Pancreas (tissue), 10 donors: ENCODE measurements around the gene CAMKMT. TPM values are rescaled to one million over a fixed set of nuclear protein-coding genes. Genes with fewer than 3 reads are reported as not detected.

Source experiments
- ATAC-seq, 4 donors: fragments of 200-7000 bp; cut with Tn5 transposase; one replicate each; pipeline versions ENCODE4 v1.8.0 to v1.9.1; 2020; ENCODE audit warnings: mild to moderate bottlenecking in 4 of 4, moderate library complexity in 4 of 4
- DNase-seq, 6 donors: peaks; one replicate each; pipeline ENCODE4 v3.0.0-alpha.2; 2020
- FAIRE-seq: peaks from 2 replicates; lab custom pipeline; 2012; peaks lifted over from hg19 to GRCh38; lab: Jason Lieb, UNC
- H3K27ac ChIP-seq, 4 donors: fragments of 200-600 bp; sonication (generic); 1 replicate in 3 of 4; 2 replicates in 1 of 4; pipeline versions ENCODE4 v1.5.0 to v1.8.0; 2020
- H3K27me3 ChIP-seq, 4 donors: fragments of 200-600 bp; one replicate each; pipeline ENCODE4 v1.8.0; 2021
- H3K36me3 ChIP-seq, 3 donors: fragments of 200-600 bp; sonication (generic) in 1 of 3; one replicate each; pipeline versions ENCODE4 v1.5.0 to v1.8.0; 2020 to 2021
- H3K4me1 ChIP-seq, 3 donors: fragments of 200-600 bp; one replicate each; pipeline ENCODE4 v1.8.0; 2021
- H3K4me3 ChIP-seq, 4 donors: fragments of 200-600 bp; sonication (generic) in 2 of 4; one replicate each; pipeline versions ENCODE4 v1.5.0 to v1.8.0; 2020 to 2021
- H3K9me3 ChIP-seq, 4 donors: fragments of 200-600 bp; one replicate each; pipeline ENCODE4 v1.8.0; 2021
- WGBS, 2 donors: extraction: QIAGEN DNeasy Blood & Tissue Kit; methylation state at CpG; one replicate each; pipeline ENCODE4 v1.1.7; 2013; 5-methylcytosine and 5-hydroxymethylcytosine counted together
- intact Hi-C, 3 donors: fragments of 100-400 bp; cut with DNase I; formaldehyde crosslinking; loops; one replicate each; pipeline versions ENCODE4 v1.11.1 to v1.14.2; 2022
- polyA plus RNA-seq, 2 donors: library from polyadenylated mRNA; stranded (reverse); fragments of 200-250 nt; gene quantifications; one replicate each; pipeline ENCODE4 v1.2.3, GENCODE V29; 2013
- total RNA-seq, 6 donors: library from RNA; stranded (reverse); fragmentation: NEBNext Ultra II Directional in 4 of 6; extraction: Animal tissue kit (Norgen Biotek cat#: 25700) in 4 of 6; gene quantifications; one replicate each; pipeline versions ENCODE4 v1.2.1 to v1.2.4, GENCODE V29; 2021 to 2023
- TF ChIP-seq, protein P1 (sequence below), 4 donors: fragments of 200-600 bp; sonication (generic) in 3 of 4; IDR thresholded peaks; one replicate each; pipeline versions ENCODE4 v1.5.0 to v1.8.0; 2021; ENCODE audit warnings: antibody characterized with exemption in 4 of 4
- donor health status: healthy with polysubstance abuse.
- donor health status: DM: no; HTN: no; CAD: no; lungs with moderate emphysema.
- donor health status: DM: no; HTN: no; CAD: no.
- donor health status: control.
- donor health status: control.
- donor health status: Bipolar disorder and iron deficiency.
- donor health status: DM: yes; HTN: yes; CAD: no.
- donor health status: DM: no; HTN: no; CAD: no.
- donor health status: DM: no; HTN: no; CAD: no.
- donor health status: DM: yes; HTN: yes; CAD: no.

Gene CAMKMT
- total and polyA plus RNA-seq, 8 donors: 4.6 to 11.9 (median 8.3) TPM

DNA sequence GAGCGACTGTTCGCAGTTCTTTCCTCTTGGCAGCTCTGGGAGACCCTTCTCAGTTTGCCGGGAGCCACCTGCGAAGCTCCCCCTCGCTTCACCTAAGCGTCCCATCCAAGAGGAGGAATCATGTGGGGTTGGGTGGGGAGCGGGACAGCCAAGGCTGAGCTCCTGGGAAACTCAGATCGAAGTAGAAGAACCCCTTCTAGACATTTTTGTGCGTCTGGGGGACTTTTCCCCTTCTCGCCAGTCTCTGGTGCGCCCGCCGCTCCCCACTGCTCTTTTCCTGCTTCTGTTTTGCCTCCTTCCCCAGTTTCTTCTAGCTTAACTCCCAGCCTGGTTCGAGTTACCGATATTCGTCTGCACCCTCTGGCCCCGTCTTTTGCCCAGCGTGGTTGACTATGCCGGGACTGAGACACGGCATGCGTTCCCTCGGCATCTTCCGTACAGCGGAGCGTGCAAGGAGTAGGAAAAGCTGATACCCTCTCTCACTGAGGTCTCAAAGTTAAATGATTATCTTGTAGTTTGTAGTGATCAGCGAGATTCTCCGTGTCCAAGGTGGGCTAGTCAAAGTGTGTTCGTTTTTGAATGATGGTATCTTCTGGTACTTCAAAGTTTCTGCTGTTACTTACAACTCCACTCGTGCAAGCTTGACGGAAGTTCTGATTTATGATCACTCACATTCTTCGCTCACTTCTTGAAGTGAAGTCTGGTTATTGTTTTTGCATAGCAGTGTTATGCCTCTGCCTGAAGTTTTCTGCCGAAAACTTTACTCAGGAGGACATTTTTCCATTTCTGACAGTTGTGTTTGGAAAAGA is 664 bp downstream of the CAMKMT start:
- intact Hi-C loops: no loop called here
- peaks cover 0 to 28% (median 0%) of the 10 kb centered on the region in 3 donors for H3K4me1 ChIP-seq
- no peaks in the 10 kb centered on the region for H3K27me3 ChIP-seq
- peak; percentile 35 to 52 (median 47) for ATAC-seq
- WGBS, 2 donors: 0% methylated on average over 32 of the region's 32 CpGs
- FAIRE-seq: no peak
- peak overlapping the region; percentile 51 to 80 (median 72) for H3K4me3 ChIP-seq
- peak overlapping the region; percentile 93 to 96 (median 94) for H3K27ac ChIP-seq
- TF ChIP-seq, protein P1, sequence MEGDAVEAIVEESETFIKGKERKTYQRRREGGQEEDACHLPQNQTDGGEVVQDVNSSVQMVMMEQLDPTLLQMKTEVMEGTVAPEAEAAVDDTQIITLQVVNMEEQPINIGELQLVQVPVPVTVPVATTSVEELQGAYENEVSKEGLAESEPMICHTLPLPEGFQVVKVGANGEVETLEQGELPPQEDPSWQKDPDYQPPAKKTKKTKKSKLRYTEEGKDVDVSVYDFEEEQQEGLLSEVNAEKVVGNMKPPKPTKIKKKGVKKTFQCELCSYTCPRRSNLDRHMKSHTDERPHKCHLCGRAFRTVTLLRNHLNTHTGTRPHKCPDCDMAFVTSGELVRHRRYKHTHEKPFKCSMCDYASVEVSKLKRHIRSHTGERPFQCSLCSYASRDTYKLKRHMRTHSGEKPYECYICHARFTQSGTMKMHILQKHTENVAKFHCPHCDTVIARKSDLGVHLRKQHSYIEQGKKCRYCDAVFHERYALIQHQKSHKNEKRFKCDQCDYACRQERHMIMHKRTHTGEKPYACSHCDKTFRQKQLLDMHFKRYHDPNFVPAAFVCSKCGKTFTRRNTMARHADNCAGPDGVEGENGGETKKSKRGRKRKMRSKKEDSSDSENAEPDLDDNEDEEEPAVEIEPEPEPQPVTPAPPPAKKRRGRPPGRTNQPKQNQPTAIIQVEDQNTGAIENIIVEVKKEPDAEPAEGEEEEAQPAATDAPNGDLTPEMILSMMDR (IDR thresholded peaks at IDR 0.05): no peak
- H3K9me3 ChIP-seq: no peaks in the 10 kb centered on the region
- DNase-seq: peak in 5 of 6 donors; percentile 33 to 64 (median 44)
- no peaks in the 10 kb centered on the region for H3K36me3 ChIP-seq

- no peaks in the 10 kb centered on the region for H3K27me3 ChIP-seq
- H3K9me3 ChIP-seq: no peaks in the 10 kb centered on the region
- H3K36me3 ChIP-seq: no peaks in the 10 kb centered on the region
- intact Hi-C loops: no loop called here
- WGBS, 2 donors: 92 to 93% methylated on average over 3 of the region's 3 CpGs
- H3K4me1 ChIP-seq: peaks cover 0 to 10% (median 0%) of the 10 kb centered on the region in 3 donors
- H3K4me3 ChIP-seq: no peak overlapping the region
- no peak overlapping the region for H3K27ac ChIP-seq
- TF ChIP-seq, protein P1 (IDR thresholded peaks at IDR 0.05): no peak
- ATAC-seq (no peak), DNase-seq (no peak), FAIRE-seq (no peak)
Measured at GRCh38 chr2:44364604-44365003, 2.9 kb downstream of the CAMKMT start.

GRCh38 chr2:44367591-44367990 is 5.8 kb downstream of the CAMKMT start:
- peaks cover 5 to 20% (median 13%) of the 10 kb centered on the region in 3 donors for H3K4me1 ChIP-seq
- no peaks in the 10 kb centered on the region for H3K9me3 ChIP-seq
- no peaks in the 10 kb centered on the region for H3K27me3 ChIP-seq
- FAIRE-seq (no peak), DNase-seq (no peak), ATAC-seq (no peak)
- H3K27ac ChIP-seq: no peak overlapping the region
- WGBS, 2 donors: 57 to 73% methylated on average over 1 of the region's 1 CpG
- TF ChIP-seq, protein P1 (IDR thresholded peaks at IDR 0.05): no peak
- no peak overlapping the region for H3K4me3 ChIP-seq
- no peaks in the 10 kb centered on the region for H3K36me3 ChIP-seq
- intact Hi-C loops: no loop called here

GRCh38 chr2:44369392-44369791 is 7.6 kb downstream of the CAMKMT start:
- no peak for ATAC-seq
- no peak for FAIRE-seq

More at GRCh38 chr2:44369392-44369791, 7.6 kb downstream of the CAMKMT start:
- Histone ChIP-seq H3K27me3 (no peaks in the 10 kb centered on the region), H3K27ac (no peak overlapping the region), H3K9me3 (no peaks in the 10 kb centered on the region), H3K4me3 (no peak overlapping the region), H3K36me3 (no peaks in the 10 kb centered on the region), H3K4me1 (peaks cover 5 to 21% (median 20%) of the 10 kb centered on the region in 3 donors)
- no peak for DNase-seq
- intact Hi-C loops: no loop called here
- TF ChIP-seq, protein P1 (IDR thresholded peaks at IDR 0.05): no peak
